Neural cell (in vitro differentiated cells): ENCODE data around the gene ABCF2.

Experiments
- EZH2 ChIP-seq: fragments of 200-600, 300-800 bp; shearing (Covaris generic), sonication (generic); IDR thresholded peaks from 2 replicates; pipeline ENCODE4 v1.6.1; 2014; ENCODE audit warnings: antibody characterized with exemption, low read length, borderline replicate concordance, mild to moderate bottlenecking; ENCODE audit not compliant: insufficient read depth, poor library complexity, severe bottlenecking
- POLR2AphosphoS5 ChIP-seq: IDR thresholded peaks from 2 replicates; pipeline ENCODE4 v1.6.1; 2012
- TF ChIP-seq, protein P1 (sequence below): fragments of 450-650 bp; IDR thresholded peaks from 2 replicates; pipeline ENCODE4 v1.5.1; 2014; ENCODE audit warnings: antibody characterized with exemption, mild to moderate bottlenecking, moderate library complexity; ENCODE audit not compliant: poor library complexity, severe bottlenecking

DNA sequence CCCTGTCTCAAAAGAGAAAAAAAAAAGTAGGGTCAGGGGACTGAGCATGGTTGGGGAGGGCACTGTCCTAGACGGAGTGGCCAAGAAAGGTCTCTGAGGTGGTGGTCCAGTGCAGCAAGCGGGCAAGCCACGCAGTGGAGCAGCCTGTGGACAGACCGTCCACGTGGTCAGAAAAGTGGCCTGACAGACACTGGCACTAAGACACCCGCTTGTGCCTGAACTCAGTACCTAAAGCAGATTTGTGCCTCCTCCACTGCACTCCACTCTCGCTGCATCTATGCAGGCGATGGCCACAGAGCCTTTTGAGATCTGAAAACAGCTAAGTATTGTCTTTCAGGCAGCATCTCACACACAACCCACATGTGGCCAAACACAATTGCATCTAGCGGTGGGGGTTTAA lies 48.8 kb downstream of the ABCF2 start:
- TF ChIP-seq EZH2: no peak
- TF ChIP-seq, protein P1, sequence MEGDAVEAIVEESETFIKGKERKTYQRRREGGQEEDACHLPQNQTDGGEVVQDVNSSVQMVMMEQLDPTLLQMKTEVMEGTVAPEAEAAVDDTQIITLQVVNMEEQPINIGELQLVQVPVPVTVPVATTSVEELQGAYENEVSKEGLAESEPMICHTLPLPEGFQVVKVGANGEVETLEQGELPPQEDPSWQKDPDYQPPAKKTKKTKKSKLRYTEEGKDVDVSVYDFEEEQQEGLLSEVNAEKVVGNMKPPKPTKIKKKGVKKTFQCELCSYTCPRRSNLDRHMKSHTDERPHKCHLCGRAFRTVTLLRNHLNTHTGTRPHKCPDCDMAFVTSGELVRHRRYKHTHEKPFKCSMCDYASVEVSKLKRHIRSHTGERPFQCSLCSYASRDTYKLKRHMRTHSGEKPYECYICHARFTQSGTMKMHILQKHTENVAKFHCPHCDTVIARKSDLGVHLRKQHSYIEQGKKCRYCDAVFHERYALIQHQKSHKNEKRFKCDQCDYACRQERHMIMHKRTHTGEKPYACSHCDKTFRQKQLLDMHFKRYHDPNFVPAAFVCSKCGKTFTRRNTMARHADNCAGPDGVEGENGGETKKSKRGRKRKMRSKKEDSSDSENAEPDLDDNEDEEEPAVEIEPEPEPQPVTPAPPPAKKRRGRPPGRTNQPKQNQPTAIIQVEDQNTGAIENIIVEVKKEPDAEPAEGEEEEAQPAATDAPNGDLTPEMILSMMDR: no peak
- TF ChIP-seq POLR2AphosphoS5: no peak
